Fibroblast of the aortic adventitia (primary cell): ENCODE results near the gene CLEC16A. TPM values are rescaled to one million over a fixed set of nuclear protein-coding genes. Genes with fewer than 3 reads are reported as not detected.
"Not testable (repeated sequence)": the region's sequence is repeated elsewhere in the genome, so short reads cannot be mapped to it uniquely, and the experiment has no call there.

Experiments used
- DNase-seq: peaks from one replicate; pipeline ENCODE4 v3.0.0-alpha.2; 2010; ENCODE audit warnings: low read depth
- H3K4me3 ChIP-seq: 2 replicates; pipeline ENCODE4 v1.5.1; 2011; ENCODE audit warnings: low read depth, mild to moderate bottlenecking, control low read depth, low read length, moderate library complexity
- CTCF ChIP-seq: IDR thresholded peaks from 2 replicates; pipeline ENCODE4 v1.5.1; 2011; ENCODE audit warnings: mild to moderate bottlenecking, low read length, control low read depth, inconsistent platforms; ENCODE audit not compliant: insufficient read depth
- total RNA-seq: library from RNA; depleted of rRNA; stranded (reverse); fragments of >200 nt; gene quantifications from 2 replicates; pipeline ENCODE4 v1.2.3, GENCODE V29; 2012; ENCODE audit warnings: low replicate concordance

CLEC16A gene
- total RNA-seq, 1 donor: 16.3 TPM

GRCh38 chr16:10920726-10921427 is 23.5 kb upstream of the CLEC16A start:
- no peak for DNase-seq
- H3K4me3 ChIP-seq: no peak overlapping the region
- no peak for TF ChIP-seq CTCF

GRCh38 chr16:10921536-10922327 is 22.6 kb upstream of the CLEC16A start:
- peak; percentile 45 for DNase-seq
- H3K4me3 ChIP-seq: no peak overlapping the region
- TF ChIP-seq CTCF: no peak

GRCh38 chr16:10922328-10923145 is 21.8 kb upstream of the CLEC16A start:
- H3K4me3 ChIP-seq: no peak overlapping the region
- TF ChIP-seq CTCF: no peak
- peak; percentile 30 for DNase-seq

- DNase-seq: no peak
- H3K4me3 ChIP-seq: no peak overlapping the region
- TF ChIP-seq CTCF: no peak
These were observed 21.2 kb upstream of the CLEC16A start for GRCh38 chr16:10923146-10923649.

GRCh38 chr16:10923650-10924214 is 20.6 kb upstream of the CLEC16A start:
- no peak overlapping the region for H3K4me3 ChIP-seq
- TF ChIP-seq CTCF: no peak
- no peak for DNase-seq

- DNase-seq, H3K4me3 ChIP-seq: not testable (repeated sequence)
These were observed 19.1 kb upstream of the CLEC16A start for GRCh38 chr16:10925285-10925684.

GRCh38 chr16:10926094-10926493 is 18.3 kb upstream of the CLEC16A start:
- H3K4me3 ChIP-seq: no peak overlapping the region
- TF ChIP-seq CTCF: no peak

More at GRCh38 chr16:10926094-10926493, 18.3 kb upstream of the CLEC16A start:
- no peak for DNase-seq
